H1 (cell line): ENCODE data around the gene RPN2. TPM values are rescaled to one million over a fixed set of nuclear protein-coding genes. Genes with fewer than 3 reads are reported as not detected.

Source experiments
- CTCF ChIA-PET: fragments of 300-600 bp; sonication (Branson Sonifier 250); formaldehyde crosslinking; loops from one replicate; lab custom pipeline; 2021; ENCODE audit not compliant: partially characterized antibody; lab: Charles Lee
- POLR2A ChIA-PET: fragments of 300-600 bp; sonication (Branson Sonifier 250); formaldehyde crosslinking; loops from one replicate; lab custom pipeline; 2021; ENCODE audit warnings: inconsistent platforms; ENCODE audit not compliant: partially characterized antibody; lab: Charles Lee
- DNase-seq, 2 experiments: peaks; one replicate each; pipeline versions ENCODE4 v3.0.0 to v3.0.0-alpha.2; 2010 to 2022; ENCODE audit warnings: low spot score in 2 of 2, low read depth in 1 of 2, mixed read lengths in 1 of 2
- FAIRE-seq: peaks from 2 replicates; lab custom pipeline; 2011; peaks lifted over from hg19 to GRCh38; lab: Jason Lieb, UNC
- H2AFZ ChIP-seq: 2 replicates; pipeline ENCODE4 v1.8.1; 2012; ENCODE audit warnings: low read length, inconsistent platforms
- H2AK5ac ChIP-seq: 2 replicates; pipeline ENCODE4 v1.6.1; 2013; ENCODE audit warnings: low read depth, low read length
- H2BK120ac ChIP-seq: replicated peaks from 2 replicates; pipeline ENCODE3; 2013; ENCODE audit warnings: low read depth, low read length, inconsistent platforms
- H2BK12ac ChIP-seq: 2 replicates; pipeline ENCODE4 v1.6.1; 2013; ENCODE audit warnings: low read depth, low read length
- H2BK15ac ChIP-seq: 2 replicates; pipeline ENCODE4 v1.6.1; 2013; ENCODE audit warnings: low read length
- H2BK20ac ChIP-seq: 2 replicates; pipeline ENCODE4 v1.6.1; 2013; ENCODE audit warnings: low read length
- H2BK5ac ChIP-seq: 2 replicates; pipeline ENCODE4 v1.6.1; 2013; ENCODE audit warnings: low read depth, low read length
- H3K14ac ChIP-seq: 2 replicates; pipeline ENCODE4 v1.6.1; 2013; ENCODE audit warnings: inconsistent platforms; ENCODE audit not compliant: insufficient read length
- H3K18ac ChIP-seq: 2 replicates; pipeline ENCODE4 v1.6.1; 2013; ENCODE audit warnings: low read length; ENCODE audit errors: extremely low read depth
- H3K23ac ChIP-seq: 2 replicates; pipeline ENCODE4 v1.6.1; 2013; ENCODE audit warnings: inconsistent platforms; ENCODE audit not compliant: insufficient read length
- H3K23me2 ChIP-seq: 2 replicates; pipeline ENCODE4 v1.6.1; 2013; ENCODE audit warnings: low read depth, low read length
- H3K27ac ChIP-seq: 2 replicates; pipeline ENCODE4 v1.6.1; 2011; ENCODE audit warnings: low read depth, low read length, inconsistent platforms
- H3K27me3 ChIP-seq, 4 experiments: replicated peaks in 1 of 4; 1 replicate in 1 of 4; 2 replicates in 3 of 4; pipeline versions ENCODE4 v1.6.1 to v1.8.1; 2011 to 2013; ENCODE audit warnings: low read length in 3 of 4, mild to moderate bottlenecking in 3 of 4, inconsistent platforms in 2 of 4, mixed read lengths in 2 of 4, moderate library complexity in 1 of 4; ENCODE audit not compliant: control insufficient read depth in 3 of 4, insufficient read depth in 3 of 4; ENCODE audit errors: extremely low read depth in 1 of 4
- H3K36me3 ChIP-seq, 4 experiments: 2 replicates each; pipeline versions ENCODE4 v1.6.1 to v1.8.1; 2011 to 2013; ENCODE audit warnings: mild to moderate bottlenecking in 4 of 4, low read length in 3 of 4, moderate library complexity in 2 of 4, control low read depth in 1 of 4, inconsistent platforms in 1 of 4; ENCODE audit not compliant: insufficient read depth in 4 of 4, control insufficient read depth in 2 of 4
- H3K4ac ChIP-seq: replicated peaks from 2 replicates; pipeline ENCODE3; 2013; ENCODE audit warnings: low read length, low read depth, mixed read lengths, inconsistent platforms; ENCODE audit not compliant: insufficient read length
- H3K4me1 ChIP-seq, 4 experiments: replicated peaks in 1 of 4; 1 replicate in 1 of 4; 2 replicates in 3 of 4; pipeline versions ENCODE4 v1.6.1 to v1.8.1; 2011 to 2013; ENCODE audit warnings: low read length in 3 of 4, inconsistent platforms in 2 of 4, mixed read lengths in 1 of 4; ENCODE audit not compliant: insufficient read depth in 4 of 4, control insufficient read depth in 3 of 4
- H3K4me2 ChIP-seq, 2 experiments: 2 replicates each; pipeline versions ENCODE4 v1.6.1 to v1.8.1; 2011 to 2013; ENCODE audit warnings: low read depth in 2 of 2, low read length in 2 of 2, control low read depth in 1 of 2, inconsistent platforms in 1 of 2, mild to moderate bottlenecking in 1 of 2; ENCODE audit not compliant: insufficient read depth in 1 of 2
- H3K4me3 ChIP-seq, 4 experiments: fragments of 200-600, 300-600 bp in 1 of 4; sonication (generic), shearing (Covaris generic), sonication (Bioruptor Twin) in 1 of 4; 2 replicates each; pipeline versions ENCODE4 v1.5.1 to v1.8.1; 2011 to 2016; ENCODE audit warnings: low read length in 4 of 4, low read depth in 3 of 4, control low read depth in 2 of 4, inconsistent platforms in 2 of 4, mild to moderate bottlenecking in 2 of 4, mixed read lengths in 1 of 4, moderate library complexity in 1 of 4; ENCODE audit not compliant: insufficient read depth in 2 of 4; ENCODE audit errors: extremely low read depth in 1 of 4
- H3K56ac ChIP-seq: replicated peaks from 2 replicates; pipeline ENCODE3; 2013; ENCODE audit warnings: low read depth, mild to moderate bottlenecking, mixed read lengths, low read length, inconsistent platforms; ENCODE audit not compliant: insufficient read length
- H3K79me1 ChIP-seq: 2 replicates; pipeline ENCODE4 v1.6.1; 2013; ENCODE audit warnings: low read depth, low read length, control low read depth
- H3K79me2 ChIP-seq, 2 experiments: 2 replicates each; pipeline versions ENCODE4 v1.6.1 to v1.8.1; 2012 to 2013; ENCODE audit warnings: low read length in 2 of 2, mild to moderate bottlenecking in 2 of 2, inconsistent platforms in 1 of 2; ENCODE audit not compliant: insufficient read depth in 2 of 2, control insufficient read depth in 1 of 2
- H3K9ac ChIP-seq, 4 experiments: replicated peaks in 1 of 4; 1 replicate in 1 of 4; 2 replicates in 3 of 4; pipeline versions ENCODE4 v1.6.1 to v1.8.1; 2011 to 2013; ENCODE audit warnings: low read depth in 3 of 4, low read length in 3 of 4, control low read depth in 2 of 4, mild to moderate bottlenecking in 2 of 4, moderate library complexity in 2 of 4, inconsistent platforms in 1 of 4; ENCODE audit errors: extremely low read depth in 1 of 4
- H3K9me3 ChIP-seq, 2 experiments: 2 replicates each; pipeline versions ENCODE4 v1.6.1 to v1.8.1; 2012 to 2013; ENCODE audit warnings: mild to moderate bottlenecking in 2 of 2, moderate library complexity in 2 of 2, control low read depth in 1 of 2, inconsistent platforms in 1 of 2, low read depth in 1 of 2, low read length in 1 of 2, mixed read lengths in 1 of 2; ENCODE audit not compliant: insufficient read depth in 2 of 2
- H4K20me1 ChIP-seq, 2 experiments: replicated peaks in 1 of 2; 2 replicates each; pipeline versions ENCODE3 to v1.8.1; 2011 to 2013; ENCODE audit warnings: inconsistent platforms in 2 of 2, low read length in 2 of 2, mild to moderate bottlenecking in 1 of 2; ENCODE audit not compliant: insufficient read depth in 2 of 2, control insufficient read depth in 1 of 2
- H4K5ac ChIP-seq: 2 replicates; pipeline ENCODE4 v1.6.1; 2013; ENCODE audit warnings: low read length, low read depth, mixed read lengths, inconsistent platforms; ENCODE audit not compliant: insufficient read length
- H4K8ac ChIP-seq: 2 replicates; pipeline ENCODE4 v1.8.0; 2013; ENCODE audit warnings: mild to moderate bottlenecking, moderate library complexity, low read length, inconsistent platforms; ENCODE audit not compliant: insufficient read depth; ENCODE audit errors: extremely low read depth
- H4K91ac ChIP-seq: replicated peaks from 2 replicates; pipeline ENCODE3; 2013; ENCODE audit warnings: low read length, mixed read lengths, inconsistent platforms; ENCODE audit not compliant: insufficient read length
- CTBP2 ChIP-seq: IDR thresholded peaks from 2 replicates; pipeline ENCODE4 v1.7.0; 2011; ENCODE audit warnings: borderline replicate concordance, mild to moderate bottlenecking, moderate library complexity, mixed read lengths, low read length; ENCODE audit not compliant: insufficient read depth, insufficient read length
- POLR2A ChIP-seq, 2 experiments: IDR thresholded peaks; 1 replicate in 1 of 2; 2 replicates in 1 of 2; pipeline ENCODE4 v1.6.1; 2011; ENCODE audit warnings: low read depth in 2 of 2, low read length in 2 of 2, mild to moderate bottlenecking in 2 of 2; ENCODE audit errors: control extremely low read depth in 1 of 2
- WGBS, 2 experiments: shearing (Covaris generic) in 1 of 2; methylation state at CpG; one replicate each; pipeline versions ENCODE4 v1.1.6 to v1.1.7; 2013 to 2015; ENCODE audit warnings: low lambda C conversion rate in 2 of 2, mixed read lengths in 2 of 2, inconsistent platforms in 1 of 2, low coverage in 1 of 2, missing lambda C conversion rate in 1 of 2; ENCODE audit not compliant: insufficient replicate concordance in 2 of 2, insufficient coverage in 1 of 2, insufficient read length in 1 of 2; ENCODE audit errors: extremely low coverage in 1 of 2, missing lambda C conversion rate in 1 of 2; 5-methylcytosine and 5-hydroxymethylcytosine counted together
- polyA plus RNA-seq, 7 experiments: library from polyadenylated mRNA; depleted of rRNA in 3 of 7; stranded (reverse) in 5 of 7; unstranded in 2 of 7; fragments of >200 nt in 5 of 7; fragments of 200-250 nt in 2 of 7; gene quantifications; 1 replicate in 5 of 7; 2 replicates in 1 of 7; 4 replicates in 1 of 7; pipeline versions ENCODE4 v1.2.1 to v1.2.3, GENCODE V29; 2011 to 2013; ENCODE audit warnings: missing spikeins in 2 of 7, mixed read lengths in 2 of 7
- total RNA-seq: library from RNA; stranded (reverse); fragmentation: NEBNext Ultra II Directional; extraction: Animal tissue kit (Norgen Biotek cat#: 25700); gene quantifications from 2 replicates; pipeline ENCODE4 v1.2.1, GENCODE V29; 2021

RPN2 gene
- total and polyA plus RNA-seq, 2 of the 8 experiments (the other 6 are each of a cell fraction or from before 2014, with no cell fraction given), result 236 to 379 TPM

DNA sequence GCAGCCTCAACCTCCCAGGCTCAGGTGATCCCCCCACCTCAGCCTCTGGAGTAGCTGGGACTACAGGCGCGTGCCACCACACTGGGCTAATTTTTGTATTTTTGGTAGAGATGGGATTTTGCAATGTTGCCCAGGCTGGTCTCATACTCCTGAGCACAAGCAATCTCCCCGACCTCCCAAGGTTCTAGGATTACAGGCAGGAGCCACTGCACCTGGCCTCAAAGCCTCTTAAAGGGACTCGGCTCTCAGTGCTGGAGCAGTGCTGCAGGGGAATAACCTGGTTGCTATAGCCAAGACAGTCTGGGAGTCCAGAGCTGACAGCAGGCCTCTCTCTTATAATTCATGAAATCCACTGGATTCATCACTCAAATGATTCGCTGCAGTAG, 65.4 kb downstream of the RPN2 start:
- Histone ChIP-seq H4K91ac (no peak overlapping the region), H3K27ac (0 out of 2 replicates have a peak overlapping the region, but pooled peaks have one; percentile 29), H2BK12ac (no peak overlapping the region), H3K4ac (no peak overlapping the region), H3K23me2 (no peaks in the 10 kb centered on the region), H3K23ac (no peak overlapping the region), H4K8ac (no peak overlapping the region), H2BK20ac (no peak overlapping the region), H2BK5ac (no peak overlapping the region), H2BK15ac (no peak overlapping the region), H2AK5ac (no peak overlapping the region), H3K18ac (no peak overlapping the region; the same call in 1 of the 2 replicates), H3K79me1 (no peaks in the 10 kb centered on the region), H3K9me3 (no peaks in the 10 kb centered on the region), H2AFZ (no peak overlapping the region), H4K5ac (no peak overlapping the region), H3K36me3 (peaks cover 8 to 49% (median 29%) of the 10 kb centered on the region in 4 experiments; a peak in 7 of 8 replicates), H3K14ac (no peak overlapping the region), H3K56ac (no peak overlapping the region), H3K79me2 (no peaks in the 10 kb centered on the region), H4K20me1 (peaks cover 0 to 2% of the 10 kb centered on the region in 2 experiments), H3K4me2 (peak overlapping the region in 1 of 2 experiments; percentile 3; a peak in 1 of 4 replicates), H3K9ac (no peak overlapping the region), H3K4me3 (no peak overlapping the region), H3K4me1 (peaks cover 8 to 15% (median 11%) of the 10 kb centered on the region in 4 experiments; a peak in 6 of 7 replicates)
- POLR2A ChIA-PET, result interaction anchor here (0.9 to 4.5 kb wide), 6 partner anchors 8 to 152 kb away, joined by 3 to 15 read pairs (median 4); partner anchors contain the start of genes MROH8 and RPN2
- DNase-seq (no peak), FAIRE-seq (no peak)
- TF ChIP-seq POLR2A (IDR thresholded peaks at IDR 0.05; ENCODE audit: control extremely low read depth in 1 of 2, low read depth in 2 of 2, low read length in 2 of 2) (peak in 1 of 2 experiments; percentile 30; a peak in 1 of 3 replicates), CTBP2 (no peak)
- TF ChIP-seq, all 59 proteins: peak for 1
- Histone ChIP-seq H2BK120ac (no peak overlapping the region), H3K27me3 (no peaks in the 10 kb centered on the region)
- WGBS, 2 experiments, result 83% methylated on average over 5 of the region's 5 CpGs; no CpG with 5 or more reads in 1 of the 2 experiments
- CTCF ChIA-PET, result interaction anchor here (0.6 to 5.9 kb wide), 9 partner anchors 8 to 214 kb away, joined by 3 to 22 read pairs (median 5); no protein-coding TSS in a partner anchor
